ENCODE data around the gene LYST. TPM values are rescaled to one million over a fixed set of nuclear protein-coding genes. Genes with fewer than 3 reads are reported as not detected.

Gene LYST
- total and polyA plus RNA-seq, 2 of the 4 experiments (the other 2 are of a cell fraction): 2.2 to 7.2 TPM

GRCh38 chr1:235809688-235810397 is 56.9 kb downstream of the LYST start:
- H4K8ac ChIP-seq (ENCODE audit: low read depth in 2 of 2, low read length in 2 of 2): no peak overlapping the region
- H3K27ac ChIP-seq (ENCODE audit: insufficient read depth, low read length): no peak overlapping the region
- ATAC-seq (ENCODE audit: low read depth) (peak; percentile 78), DNase-seq (peak; percentile 87)
- no peak overlapping the region for H4K91ac ChIP-seq (ENCODE audit: insufficient read depth, low read depth, low read length)
- in situ Hi-C loops (cut with MboI; ENCODE audit: low sequenced_read_pairs) (no loop called here), intact Hi-C loops (cut with micrococcal nuclease) (no loop called here), dilution Hi-C loops (cut with HindIII; ENCODE audit: low sequenced_read_pairs, unreplicated experiment) (no loop called here)
- 40% methylated on average over 2 of the region's 12 CpGs; no CpG with 5 or more reads in 1 of the 2 experiments for WGBS, 2 experiments (ENCODE audit: extremely low coverage in 2 of 2, insufficient read length in 1 of 2)
- peaks cover 2% of the 10 kb centered on the region; the same call in 1 of the 2 replicates for H3K9me1 ChIP-seq (ENCODE audit: insufficient read depth, low read length)
- H3K14ac ChIP-seq (replicated peaks; ENCODE audit: low read depth, low read length): no peak overlapping the region
- H4K20me1 ChIP-seq (ENCODE audit: insufficient read depth, low read length): no peaks in the 10 kb centered on the region
- H3K56ac ChIP-seq (ENCODE audit: extremely low read depth, insufficient read depth, low read length): no peak overlapping the region
- no peak overlapping the region for H2BK120ac ChIP-seq (ENCODE audit: low read depth, low read length)
- no peak overlapping the region for H3K4me2 ChIP-seq (ENCODE audit: low read depth, low read length)
- no peak overlapping the region for H2BK15ac ChIP-seq (ENCODE audit: low read depth, low read length)
- no peak overlapping the region for H2BK5ac ChIP-seq (ENCODE audit: low read depth, low read length, poor library complexity, severe bottlenecking)
- no peak overlapping the region for H3K4me3 ChIP-seq (ENCODE audit: insufficient read depth, low read depth, low read length)
- BruUV-seq (replicated peaks): no TSS peak
- no peaks in the 10 kb centered on the region for H3K27me3 ChIP-seq (ENCODE audit: control insufficient read depth, insufficient read depth, low read length)
- no peak overlapping the region for H2AK5ac ChIP-seq (ENCODE audit: low read depth, low read length)
- H3K4me1 ChIP-seq (ENCODE audit: control insufficient read depth, insufficient read depth, low read length): peaks cover 8% of the 10 kb centered on the region
- no peaks in the 10 kb centered on the region for H3K79me1 ChIP-seq (ENCODE audit: low read depth in 1 of 2, low read length in 2 of 2)
- no peak overlapping the region for H3K9ac ChIP-seq (ENCODE audit: low read depth, low read length)
- H2AFZ ChIP-seq (replicated peaks; ENCODE audit: low read length, poor library complexity): no peak overlapping the region
- ChIA-PET CTCF (interaction anchor here (1.0 to 1.2 kb wide), 2 partner anchors 162 kb away, joined by 4 read pairs; no protein-coding TSS in a partner anchor), POLR2A (ENCODE audit: unreplicated experiment) (no interaction called here)
- no peak overlapping the region for H2AK9ac ChIP-seq (replicated peaks; ENCODE audit: low read depth, low read length, poor library complexity)
- H3K18ac ChIP-seq (ENCODE audit: low read depth, low read length): no peak overlapping the region
- H4K5ac ChIP-seq (ENCODE audit: low read depth, low read length): no peak overlapping the region
- no peak overlapping the region for H3K4ac ChIP-seq (ENCODE audit: low read depth, low read length)
- TF ChIP-seq CHD1 (IDR thresholded peaks at IDR 0.05; ENCODE audit: low read depth, low read length) (no peak), RCOR1 (IDR thresholded peaks at IDR 0.05; ENCODE audit: insufficient replicate concordance, low read length) (peak; percentile 69)
- H3K36me3 ChIP-seq (ENCODE audit: control insufficient read depth, insufficient read depth, low read length): no peaks in the 10 kb centered on the region
- no peaks in the 10 kb centered on the region for H3K9me3 ChIP-seq (ENCODE audit: control insufficient read depth, insufficient read depth, low read length)
- H2BK20ac ChIP-seq (ENCODE audit: low read depth, low read length): no peak overlapping the region
- no peak overlapping the region; the same call in 1 of the 2 replicates for H3K23ac ChIP-seq (ENCODE audit: low read depth, low read length)

Data from IMR-90 (cell line).